HL-60 (cell line): ENCODE results near the gene MAPT.

Experiments
- CTCF ChIP-seq: IDR thresholded peaks from one replicate; pipeline ENCODE4 v1.5.1; 2011; ENCODE audit warnings: low read length, control low read depth, inconsistent platforms; ENCODE audit not compliant: insufficient read depth
- GABPA ChIP-seq: IDR thresholded peaks from 2 replicates; pipeline ENCODE4 v1.6.1; 2012; ENCODE audit warnings: low read depth
- POLR2AphosphoS5 ChIP-seq: IDR thresholded peaks from 2 replicates; pipeline ENCODE4 v1.6.1; 2012; ENCODE audit warnings: low read depth
- SPI1 ChIP-seq: IDR thresholded peaks from 2 replicates; pipeline ENCODE4 v1.6.1; 2012; ENCODE audit warnings: low read depth, mild to moderate bottlenecking, borderline replicate concordance

DNA sequence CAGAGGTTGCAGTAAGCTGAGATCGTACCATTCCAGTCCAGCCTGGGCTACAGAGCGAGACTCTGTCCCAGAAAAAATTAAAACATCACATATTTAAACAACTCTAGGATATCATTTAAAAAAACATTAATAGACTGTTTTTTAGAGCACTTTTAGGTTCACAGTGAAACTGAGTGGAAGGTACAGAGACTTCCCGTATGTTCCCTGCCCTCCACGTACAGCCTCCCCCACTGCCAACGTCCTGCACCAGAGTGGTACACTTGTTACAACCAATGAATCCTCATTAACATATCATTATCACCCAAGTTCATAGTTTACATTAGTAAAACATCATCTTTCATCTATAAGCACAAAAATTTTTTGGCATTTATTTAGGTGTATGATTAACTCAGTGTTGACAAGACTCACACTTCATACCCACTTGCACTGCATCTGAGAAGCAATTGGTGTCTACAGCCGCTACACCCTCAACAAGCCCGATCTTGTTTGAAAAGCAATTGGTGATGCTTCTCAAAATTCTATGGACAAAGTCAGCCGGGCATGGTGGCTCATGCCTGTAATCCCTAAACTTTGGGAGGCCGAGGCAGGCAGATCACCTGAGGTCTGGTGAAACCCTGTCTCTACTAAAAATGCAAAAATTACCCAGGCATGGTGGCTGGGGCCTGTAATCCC lies 64.8 kb downstream of the MAPT start:
- TF ChIP-seq POLR2AphosphoS5 (no peak), CTCF (no peak), SPI1 (no peak), GABPA (no peak)
